ENCODE results near the gene KEL.

KEL gene

GRCh38 chr7:142905759-142906158 lies 56.4 kb downstream of the KEL start:
- no peak for TF ChIP-seq CTCF (IDR thresholded peaks at IDR 0.05; ENCODE audit: insufficient read depth, low read length, poor library complexity, severe bottlenecking)
- no peak overlapping the region for H3K4me3 ChIP-seq (replicated peaks; ENCODE audit: low read depth, low read length)
- H3K27me3 ChIP-seq (replicated peaks; ENCODE audit: control insufficient read depth, insufficient read depth, low read length), result no peaks in the 10 kb centered on the region
- no peaks in the 10 kb centered on the region for H3K36me3 ChIP-seq (ENCODE audit: control insufficient read depth, insufficient read depth, low read length)
- no peak for DNase-seq (ENCODE audit: extremely low read depth, insufficient read length)

- TF ChIP-seq CTCF (IDR thresholded peaks at IDR 0.05; ENCODE audit: insufficient read depth, low read length, poor library complexity, severe bottlenecking), result no peak
- H3K27me3 ChIP-seq (replicated peaks; ENCODE audit: control insufficient read depth, insufficient read depth, low read length), result no peaks in the 10 kb centered on the region; the same call in 1 of the 2 replicates
- no peak overlapping the region for H3K4me3 ChIP-seq (replicated peaks; ENCODE audit: low read depth, low read length)
- H3K36me3 ChIP-seq (ENCODE audit: control insufficient read depth, insufficient read depth, low read length), result no peaks in the 10 kb centered on the region
- no peak for DNase-seq (ENCODE audit: extremely low read depth, insufficient read length)
Observed at GRCh38 chr7:142904128-142904527, 58.0 kb downstream of the KEL start.

GRCh38 chr7:142901426-142902259 lies 60.5 kb downstream of the KEL start:
- no peak overlapping the region for H3K4me3 ChIP-seq (replicated peaks; ENCODE audit: low read depth, low read length)
- TF ChIP-seq CTCF (IDR thresholded peaks at IDR 0.05; ENCODE audit: insufficient read depth, low read length, poor library complexity, severe bottlenecking), result no peak
- no peak for DNase-seq (ENCODE audit: extremely low read depth, insufficient read length)

GRCh38 chr7:142899661-142900060 lies 62.5 kb downstream of the KEL start:
- Histone ChIP-seq H3K27me3 (replicated peaks; ENCODE audit: control insufficient read depth, insufficient read depth, low read length) (no peaks in the 10 kb centered on the region; the same call in 1 of the 2 replicates), H3K4me3 (replicated peaks; ENCODE audit: low read depth, low read length) (no peak overlapping the region), H3K36me3 (ENCODE audit: control insufficient read depth, insufficient read depth, low read length) (no peaks in the 10 kb centered on the region)
- TF ChIP-seq CTCF (IDR thresholded peaks at IDR 0.05; ENCODE audit: insufficient read depth, low read length, poor library complexity, severe bottlenecking), result no peak
- DNase-seq (ENCODE audit: extremely low read depth, insufficient read length), result no peak

More at GRCh38 chr7:142901426-142902259, 60.5 kb downstream of the KEL start:
- H3K36me3 ChIP-seq (ENCODE audit: control insufficient read depth, insufficient read depth, low read length), result no peaks in the 10 kb centered on the region
- H3K27me3 ChIP-seq (replicated peaks; ENCODE audit: control insufficient read depth, insufficient read depth, low read length), result no peaks in the 10 kb centered on the region; the same call in 1 of the 2 replicates

- no peak overlapping the region for H3K4me3 ChIP-seq (replicated peaks; ENCODE audit: low read depth, low read length)
- no peaks in the 10 kb centered on the region; the same call in none of the 2 replicates for H3K27me3 ChIP-seq (replicated peaks; ENCODE audit: control insufficient read depth, insufficient read depth, low read length)
- TF ChIP-seq CTCF (IDR thresholded peaks at IDR 0.05; ENCODE audit: insufficient read depth, low read length, poor library complexity, severe bottlenecking), result no peak
- no peaks in the 10 kb centered on the region for H3K36me3 ChIP-seq (ENCODE audit: control insufficient read depth, insufficient read depth, low read length)
- no peak for DNase-seq (ENCODE audit: extremely low read depth, insufficient read length)
Observed at GRCh38 chr7:142898377-142899170, 63.6 kb downstream of the KEL start.

Measured in GM06990 (cell line).